Measurements from ENCODE around the gene NSFL1C. TPM values are rescaled to one million over a fixed set of nuclear protein-coding genes. Genes with fewer than 3 reads are reported as not detected.

The NSFL1C gene
- total RNA-seq, 2 experiments from 2014 or later, result 40.2 to 80.0 TPM

- Histone ChIP-seq H3K4me1 (ENCODE audit: insufficient read depth, low read length, poor library complexity, severe bottlenecking) (no peaks in the 10 kb centered on the region), H3K9me3 (ENCODE audit: low read length) (no peaks in the 10 kb centered on the region), H2AFZ (ENCODE audit: low read length) (no peak overlapping the region), H3K4me3 (ENCODE audit: low read depth, low read length, poor library complexity, severe bottlenecking) (no peak overlapping the region), H3K79me2 (ENCODE audit: insufficient read depth, low read depth, low read length) (no peaks in the 10 kb centered on the region), H3K36me3 (ENCODE audit: insufficient read depth, low read length) (no peaks in the 10 kb centered on the region), H3K9me2 (ENCODE audit: insufficient read depth, low read length) (no peaks in the 10 kb centered on the region), H3K27ac (ENCODE audit: low read depth, low read length, poor library complexity, severe bottlenecking) (no peak overlapping the region), H4K20me1 (ENCODE audit: insufficient read depth, low read length) (no peaks in the 10 kb centered on the region), H3K4me2 (ENCODE audit: low read length) (no peak overlapping the region)
- BruUV-seq (replicated peaks), result no TSS peak
- POLR2A ChIA-PET, result no interaction called here
- TF ChIP-seq CTCF (conservative IDR thresholded peaks at IDR 0.05; ENCODE audit: low read length) (no peak), EZH2phosphoT487 (IDR thresholded peaks at IDR 0.05; ENCODE audit: borderline replicate concordance, low read depth, low read length) (no peak)
- DNase-seq (ENCODE audit: low spot score), result no peak
- intact Hi-C loops (cut with micrococcal nuclease; ENCODE audit: unreplicated experiment), result loop anchor here (10.0 kb wide), 2 partner anchors 164 to 254 kb away; partner anchors contain the start of gene RAD21L1
- CTCF ChIA-PET (ENCODE audit: unreplicated experiment), result no interaction called here
Measured at GRCh38 chr20:1478566-1478965, 11.9 kb upstream of the NSFL1C start.

GRCh38 chr20:1477896-1478490 lies 11.3 kb upstream of the NSFL1C start:
- Histone ChIP-seq H4K20me1 (ENCODE audit: insufficient read depth, low read length) (no peaks in the 10 kb centered on the region), H3K9me2 (ENCODE audit: insufficient read depth, low read length) (no peaks in the 10 kb centered on the region), H3K4me3 (ENCODE audit: low read depth, low read length, poor library complexity, severe bottlenecking) (no peak overlapping the region), H3K4me2 (ENCODE audit: low read length) (no peak overlapping the region), H2AFZ (ENCODE audit: low read length) (no peak overlapping the region), H3K4me1 (ENCODE audit: insufficient read depth, low read length, poor library complexity, severe bottlenecking) (peaks cover under 1% of the 10 kb centered on the region), H3K9me3 (ENCODE audit: low read length) (no peaks in the 10 kb centered on the region), H3K27ac (ENCODE audit: low read depth, low read length, poor library complexity, severe bottlenecking) (no peak overlapping the region), H3K79me2 (ENCODE audit: insufficient read depth, low read depth, low read length) (no peaks in the 10 kb centered on the region), H3K36me3 (ENCODE audit: insufficient read depth, low read length) (no peaks in the 10 kb centered on the region)
- ChIA-PET CTCF (ENCODE audit: unreplicated experiment) (no interaction called here), POLR2A (no interaction called here)
- BruUV-seq (replicated peaks), result no TSS peak
- TF ChIP-seq EZH2phosphoT487 (IDR thresholded peaks at IDR 0.05; ENCODE audit: borderline replicate concordance, low read depth, low read length) (no peak), CTCF (conservative IDR thresholded peaks at IDR 0.05; ENCODE audit: low read length) (no peak)
- DNase-seq (ENCODE audit: low spot score), result no peak
- intact Hi-C loops (cut with micrococcal nuclease; ENCODE audit: unreplicated experiment), result loop anchor here (10.0 kb wide), 2 partner anchors 163 to 253 kb away; partner anchors contain the start of gene RAD21L1

GRCh38 chr20:1474817-1475603 lies 8.4 kb upstream of the NSFL1C start:
- POLR2A ChIA-PET, result no interaction called here
- Histone ChIP-seq H3K27ac (ENCODE audit: low read depth, low read length, poor library complexity, severe bottlenecking) (no peak overlapping the region), H3K79me2 (ENCODE audit: insufficient read depth, low read depth, low read length) (no peaks in the 10 kb centered on the region), H3K9me3 (ENCODE audit: low read length) (no peaks in the 10 kb centered on the region), H3K9me2 (ENCODE audit: insufficient read depth, low read length) (no peaks in the 10 kb centered on the region), H3K4me1 (ENCODE audit: insufficient read depth, low read length, poor library complexity, severe bottlenecking) (peaks cover 5% of the 10 kb centered on the region), H3K4me3 (ENCODE audit: low read depth, low read length, poor library complexity, severe bottlenecking) (no peak overlapping the region), H3K4me2 (ENCODE audit: low read length) (no peak overlapping the region), H3K36me3 (ENCODE audit: insufficient read depth, low read length) (no peaks in the 10 kb centered on the region), H2AFZ (ENCODE audit: low read length) (no peak overlapping the region), H4K20me1 (ENCODE audit: insufficient read depth, low read length) (no peaks in the 10 kb centered on the region)
- TF ChIP-seq CTCF (conservative IDR thresholded peaks at IDR 0.05; ENCODE audit: low read length) (peak; percentile 49; the same call in 1 of the 2 replicates), EZH2phosphoT487 (IDR thresholded peaks at IDR 0.05; ENCODE audit: borderline replicate concordance, low read depth, low read length) (no peak)
- DNase-seq (ENCODE audit: low spot score), result peak; percentile 11
- intact Hi-C loops (cut with micrococcal nuclease; ENCODE audit: unreplicated experiment), result loop anchor here (2.0 to 10.0 kb wide), 3 partner anchors 28 to 250 kb away; partner anchors contain the start of gene RAD21L1
- CTCF ChIA-PET (ENCODE audit: unreplicated experiment), result no interaction called here
- BruUV-seq (replicated peaks), result no TSS peak

Measured in OCI-LY7 (cell line).